ENCODE results near the gene CLCA2. TPM values are rescaled to one million over a fixed set of nuclear protein-coding genes. Genes with fewer than 3 reads are reported as not detected.

CLCA2 gene
- total and polyA plus RNA-seq, 2 experiments from 2014 or later, result not detected

DNA sequence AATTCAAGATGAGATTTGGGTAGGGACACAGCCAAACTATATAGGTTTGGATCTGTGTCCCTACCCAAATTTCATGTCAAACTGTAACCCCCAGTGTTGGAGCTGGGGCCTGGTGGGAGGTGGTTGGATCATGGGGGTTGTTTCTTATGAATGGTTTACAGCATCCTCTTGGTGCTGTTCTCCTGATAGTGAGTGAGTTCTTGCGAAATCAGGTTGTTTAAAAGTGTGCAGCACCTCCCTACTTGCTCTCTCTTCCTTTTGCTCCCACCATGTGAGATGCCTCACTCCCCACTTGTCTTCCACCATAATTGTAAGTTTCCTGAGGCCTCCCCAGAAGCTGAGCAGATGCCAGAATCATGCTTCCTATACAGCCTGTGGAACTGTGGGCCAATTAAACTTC, 45.2 kb upstream of the CLCA2 start:
- no peak overlapping the region for H2AFZ ChIP-seq
- DNase-seq (ENCODE audit: low spot score), result no peak
- Mint-ChIP-seq H3K36me3 (ENCODE audit: low read depth) (peaks cover 38% of the 10 kb centered on the region), H3K4me3 (no peak overlapping the region), H3K27me3 (ENCODE audit: insufficient read depth, low read depth, poor library complexity) (peaks cover 4% of the 10 kb centered on the region), H3K9me3 (peaks cover 27% of the 10 kb centered on the region), H3K27ac (no peak overlapping the region), H3K4me1 (no peaks in the 10 kb centered on the region)
- peaks cover 17% of the 10 kb centered on the region for H3K36me3 ChIP-seq (ENCODE audit: insufficient read depth)
- no peaks in the 10 kb centered on the region for H3K79me2 ChIP-seq (replicated peaks; ENCODE audit: insufficient read depth)
- no peak overlapping the region for H3K4me3 ChIP-seq
- no peak for ATAC-seq
- H3K4me2 ChIP-seq, result no peak overlapping the region
- no peaks in the 10 kb centered on the region for H3F3A ChIP-seq (replicated peaks; ENCODE audit: low read depth)
- H4K20me1 ChIP-seq (replicated peaks; ENCODE audit: insufficient read depth), result no peaks in the 10 kb centered on the region
- H3K27me3 ChIP-seq (ENCODE audit: insufficient read depth), result no peaks in the 10 kb centered on the region
- TF ChIP-seq NANOG (IDR thresholded peaks at IDR 0.05; ENCODE audit: borderline replicate concordance), result no peak
- no peak for TF ChIP-seq ZNF331 (CRISPR knock-in tag; IDR thresholded peaks at IDR 0.05; ENCODE audit: low read depth)
- TF ChIP-seq CREB1 (CRISPR knock-in tag; IDR thresholded peaks at IDR 0.05; ENCODE audit: low read depth), result no peak
- TF ChIP-seq POLR2AphosphoS5 (IDR thresholded peaks at IDR 0.05; ENCODE audit: low read depth), result no peak
- TF ChIP-seq, protein P1, sequence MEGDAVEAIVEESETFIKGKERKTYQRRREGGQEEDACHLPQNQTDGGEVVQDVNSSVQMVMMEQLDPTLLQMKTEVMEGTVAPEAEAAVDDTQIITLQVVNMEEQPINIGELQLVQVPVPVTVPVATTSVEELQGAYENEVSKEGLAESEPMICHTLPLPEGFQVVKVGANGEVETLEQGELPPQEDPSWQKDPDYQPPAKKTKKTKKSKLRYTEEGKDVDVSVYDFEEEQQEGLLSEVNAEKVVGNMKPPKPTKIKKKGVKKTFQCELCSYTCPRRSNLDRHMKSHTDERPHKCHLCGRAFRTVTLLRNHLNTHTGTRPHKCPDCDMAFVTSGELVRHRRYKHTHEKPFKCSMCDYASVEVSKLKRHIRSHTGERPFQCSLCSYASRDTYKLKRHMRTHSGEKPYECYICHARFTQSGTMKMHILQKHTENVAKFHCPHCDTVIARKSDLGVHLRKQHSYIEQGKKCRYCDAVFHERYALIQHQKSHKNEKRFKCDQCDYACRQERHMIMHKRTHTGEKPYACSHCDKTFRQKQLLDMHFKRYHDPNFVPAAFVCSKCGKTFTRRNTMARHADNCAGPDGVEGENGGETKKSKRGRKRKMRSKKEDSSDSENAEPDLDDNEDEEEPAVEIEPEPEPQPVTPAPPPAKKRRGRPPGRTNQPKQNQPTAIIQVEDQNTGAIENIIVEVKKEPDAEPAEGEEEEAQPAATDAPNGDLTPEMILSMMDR (conservative IDR thresholded peaks at IDR 0.05; ENCODE audit: low read depth in 2 of 2), result no peak
- TF ChIP-seq, protein P2, sequence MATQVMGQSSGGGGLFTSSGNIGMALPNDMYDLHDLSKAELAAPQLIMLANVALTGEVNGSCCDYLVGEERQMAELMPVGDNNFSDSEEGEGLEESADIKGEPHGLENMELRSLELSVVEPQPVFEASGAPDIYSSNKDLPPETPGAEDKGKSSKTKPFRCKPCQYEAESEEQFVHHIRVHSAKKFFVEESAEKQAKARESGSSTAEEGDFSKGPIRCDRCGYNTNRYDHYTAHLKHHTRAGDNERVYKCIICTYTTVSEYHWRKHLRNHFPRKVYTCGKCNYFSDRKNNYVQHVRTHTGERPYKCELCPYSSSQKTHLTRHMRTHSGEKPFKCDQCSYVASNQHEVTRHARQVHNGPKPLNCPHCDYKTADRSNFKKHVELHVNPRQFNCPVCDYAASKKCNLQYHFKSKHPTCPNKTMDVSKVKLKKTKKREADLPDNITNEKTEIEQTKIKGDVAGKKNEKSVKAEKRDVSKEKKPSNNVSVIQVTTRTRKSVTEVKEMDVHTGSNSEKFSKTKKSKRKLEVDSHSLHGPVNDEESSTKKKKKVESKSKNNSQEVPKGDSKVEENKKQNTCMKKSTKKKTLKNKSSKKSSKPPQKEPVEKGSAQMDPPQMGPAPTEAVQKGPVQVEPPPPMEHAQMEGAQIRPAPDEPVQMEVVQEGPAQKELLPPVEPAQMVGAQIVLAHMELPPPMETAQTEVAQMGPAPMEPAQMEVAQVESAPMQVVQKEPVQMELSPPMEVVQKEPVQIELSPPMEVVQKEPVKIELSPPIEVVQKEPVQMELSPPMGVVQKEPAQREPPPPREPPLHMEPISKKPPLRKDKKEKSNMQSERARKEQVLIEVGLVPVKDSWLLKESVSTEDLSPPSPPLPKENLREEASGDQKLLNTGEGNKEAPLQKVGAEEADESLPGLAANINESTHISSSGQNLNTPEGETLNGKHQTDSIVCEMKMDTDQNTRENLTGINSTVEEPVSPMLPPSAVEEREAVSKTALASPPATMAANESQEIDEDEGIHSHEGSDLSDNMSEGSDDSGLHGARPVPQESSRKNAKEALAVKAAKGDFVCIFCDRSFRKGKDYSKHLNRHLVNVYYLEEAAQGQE (IDR thresholded peaks at IDR 0.05; ENCODE audit: unreplicated experiment), result no peak
- TF ChIP-seq, protein P3, sequence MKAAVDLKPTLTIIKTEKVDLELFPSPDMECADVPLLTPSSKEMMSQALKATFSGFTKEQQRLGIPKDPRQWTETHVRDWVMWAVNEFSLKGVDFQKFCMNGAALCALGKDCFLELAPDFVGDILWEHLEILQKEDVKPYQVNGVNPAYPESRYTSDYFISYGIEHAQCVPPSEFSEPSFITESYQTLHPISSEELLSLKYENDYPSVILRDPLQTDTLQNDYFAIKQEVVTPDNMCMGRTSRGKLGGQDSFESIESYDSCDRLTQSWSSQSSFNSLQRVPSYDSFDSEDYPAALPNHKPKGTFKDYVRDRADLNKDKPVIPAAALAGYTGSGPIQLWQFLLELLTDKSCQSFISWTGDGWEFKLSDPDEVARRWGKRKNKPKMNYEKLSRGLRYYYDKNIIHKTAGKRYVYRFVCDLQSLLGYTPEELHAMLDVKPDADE (IDR thresholded peaks at IDR 0.05), result no peak
- TF ChIP-seq ZNF462 (CRISPR knock-in tag; IDR thresholded peaks at IDR 0.05), result no peak
- TF ChIP-seq EZH2 (IDR thresholded peaks at IDR 0.05; ENCODE audit: low read depth, unreplicated experiment), result no peak
- no peak for TF ChIP-seq JUNB (IDR thresholded peaks at IDR 0.05; ENCODE audit: unreplicated experiment)
- no peak for TF ChIP-seq EZH2phosphoT487 (IDR thresholded peaks at IDR 0.05; ENCODE audit: unreplicated experiment)
- no peak for TF ChIP-seq ZNF114 (CRISPR knock-in tag; IDR thresholded peaks at IDR 0.05)
- no peak for TF ChIP-seq STAT1 (IDR thresholded peaks at IDR 0.05; ENCODE audit: unreplicated experiment)
- H3K27ac ChIP-seq (ENCODE audit: low read depth), result no peak overlapping the region
- no peaks in the 10 kb centered on the region for H3K4me1 ChIP-seq (ENCODE audit: insufficient read depth)
- no peaks in the 10 kb centered on the region for H3K9me2 ChIP-seq (ENCODE audit: insufficient read depth)

All from GM23338 (cell line).